Stimulated activated naive CD8-positive, alpha-beta T cell treated with anti-CD3 and anti-CD28 coated beads, Interleukin-15, Interleukin-2, amounts not matched to agents 100 U/mL and 50 U/mL, for 24 hours (primary cell): ENCODE data around the gene NOTO.
A peak's percentile ranks its signal among the peaks of the same experiment; 100 is the strongest.
"Not testable (repeated sequence)": the region's sequence is repeated elsewhere in the genome, so short reads cannot be mapped to it uniquely, and the experiment has no call there.

Source experiments
- ATAC-seq: fragments of 150-1000 bp; cut with Tn5 transposase; one replicate; pipeline ENCODE4 v1.10.0; 2021
- DNase-seq: peaks from one replicate; pipeline ENCODE4 v3.0.0; 2021

Gene NOTO, protein sequence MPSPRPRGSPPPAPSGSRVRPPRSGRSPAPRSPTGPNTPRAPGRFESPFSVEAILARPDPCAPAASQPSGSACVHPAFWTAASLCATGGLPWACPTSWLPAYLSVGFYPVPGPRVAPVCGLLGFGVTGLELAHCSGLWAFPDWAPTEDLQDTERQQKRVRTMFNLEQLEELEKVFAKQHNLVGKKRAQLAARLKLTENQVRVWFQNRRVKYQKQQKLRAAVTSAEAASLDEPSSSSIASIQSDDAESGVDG

DNA sequence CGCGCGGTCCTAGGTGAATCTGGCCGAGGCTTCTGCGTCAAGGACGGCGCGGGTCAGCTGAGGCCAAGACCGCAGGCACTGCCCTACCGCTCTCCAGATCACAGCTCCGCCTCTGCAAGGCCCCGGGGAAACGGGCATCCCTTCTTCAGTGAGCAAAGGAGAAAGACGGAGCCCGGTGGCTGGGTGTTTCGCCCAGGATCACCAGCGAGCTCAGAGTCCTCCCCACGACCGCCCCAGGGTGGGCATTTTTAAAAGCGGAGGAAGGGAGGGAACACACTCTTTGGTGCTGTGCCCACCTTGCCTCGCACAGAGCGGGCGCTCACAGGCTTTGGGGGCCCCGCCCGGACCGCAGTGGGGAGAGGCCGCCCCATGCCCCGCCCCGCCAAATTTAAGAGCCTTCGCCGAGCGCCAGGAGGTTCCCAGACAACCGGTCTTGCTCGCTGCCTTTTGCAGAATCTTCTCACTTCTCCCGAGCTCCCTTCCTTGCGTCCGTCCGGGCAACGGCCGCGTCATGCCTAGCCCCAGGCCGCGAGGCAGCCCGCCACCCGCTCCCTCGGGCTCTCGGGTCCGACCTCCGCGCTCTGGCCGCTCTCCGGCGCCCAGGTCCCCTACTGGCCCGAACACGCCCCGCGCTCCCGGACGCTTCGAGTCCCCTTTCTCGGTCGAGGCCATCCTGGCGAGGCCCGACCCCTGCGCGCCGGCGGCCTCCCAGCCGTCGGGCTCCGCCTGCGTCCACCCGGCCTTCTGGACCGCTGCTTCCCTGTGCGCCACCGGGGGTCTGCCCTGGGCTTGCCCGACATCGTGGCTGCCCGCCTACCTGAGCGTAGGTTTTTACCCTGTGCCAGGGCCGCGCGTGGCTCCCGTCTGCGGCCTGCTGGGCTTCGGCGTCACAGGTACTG, at the start of gene NOTO:
TSS of gene NOTO (plus strand) at position 419 of the 899 bp plus-strand sequence. CDS start at position 512, 93 bp downstream.
- peak; percentile 19 for DNase-seq
- peak; percentile 47 for ATAC-seq

DNA sequence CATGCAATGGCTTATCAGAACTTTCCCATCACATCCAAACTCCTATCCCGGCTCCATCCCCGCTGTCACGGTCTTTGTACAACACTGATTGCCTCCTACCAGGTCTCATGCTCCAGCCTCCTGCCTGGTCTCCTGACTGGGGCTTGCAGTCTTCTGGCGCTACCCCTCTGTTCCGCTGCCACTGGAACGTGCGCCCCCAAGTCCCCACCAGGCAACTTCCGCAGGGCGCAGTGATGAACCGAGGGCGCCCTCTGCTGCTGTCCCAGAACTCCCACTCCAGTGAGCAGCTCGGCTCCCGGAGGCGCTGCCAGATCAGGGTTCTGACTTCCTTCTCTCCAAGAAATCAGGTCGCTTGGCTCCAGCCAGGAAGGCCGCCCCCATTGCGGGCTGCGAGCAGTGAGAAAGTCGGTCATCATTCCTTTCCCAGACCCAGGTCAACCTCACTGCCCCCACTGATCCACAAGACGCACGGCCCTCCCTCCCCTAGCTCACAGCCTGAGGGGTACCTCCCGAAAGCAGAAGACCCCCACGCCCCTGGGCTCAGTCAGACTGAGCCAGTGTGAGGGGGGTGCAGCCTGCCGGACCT, 45.7 kb upstream of the NOTO start:
- peak; percentile 71 for ATAC-seq
- DNase-seq = peak; percentile 69

DNA sequence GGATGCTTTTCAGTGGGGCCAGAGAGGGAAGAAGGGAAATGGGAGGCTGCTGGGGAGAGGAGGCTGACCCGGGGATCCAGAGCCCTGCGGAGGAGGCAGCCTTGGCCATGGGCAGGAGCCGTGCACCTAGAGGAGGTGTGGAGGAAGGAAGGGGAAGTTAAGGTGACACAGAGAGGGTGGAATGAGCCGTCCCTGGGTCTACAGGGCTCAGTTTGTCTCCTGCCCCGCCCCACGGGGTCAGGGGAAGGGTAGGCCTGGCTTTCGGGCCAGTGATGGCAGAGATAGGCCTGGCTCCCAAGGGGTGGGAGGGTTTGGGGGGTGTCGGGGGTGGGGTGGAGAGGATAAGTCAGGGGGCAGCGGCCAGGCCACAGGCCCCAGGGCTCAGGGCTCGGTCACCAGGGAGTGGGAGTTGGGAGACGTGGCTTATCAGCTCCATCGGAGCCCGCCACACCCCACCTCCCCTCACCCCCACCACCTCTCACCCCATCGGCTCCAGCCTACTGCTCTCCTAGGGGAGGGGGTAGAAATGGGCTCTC, 39.5 kb upstream of the NOTO start:
- ATAC-seq (no peak), DNase-seq (no peak)

DNA sequence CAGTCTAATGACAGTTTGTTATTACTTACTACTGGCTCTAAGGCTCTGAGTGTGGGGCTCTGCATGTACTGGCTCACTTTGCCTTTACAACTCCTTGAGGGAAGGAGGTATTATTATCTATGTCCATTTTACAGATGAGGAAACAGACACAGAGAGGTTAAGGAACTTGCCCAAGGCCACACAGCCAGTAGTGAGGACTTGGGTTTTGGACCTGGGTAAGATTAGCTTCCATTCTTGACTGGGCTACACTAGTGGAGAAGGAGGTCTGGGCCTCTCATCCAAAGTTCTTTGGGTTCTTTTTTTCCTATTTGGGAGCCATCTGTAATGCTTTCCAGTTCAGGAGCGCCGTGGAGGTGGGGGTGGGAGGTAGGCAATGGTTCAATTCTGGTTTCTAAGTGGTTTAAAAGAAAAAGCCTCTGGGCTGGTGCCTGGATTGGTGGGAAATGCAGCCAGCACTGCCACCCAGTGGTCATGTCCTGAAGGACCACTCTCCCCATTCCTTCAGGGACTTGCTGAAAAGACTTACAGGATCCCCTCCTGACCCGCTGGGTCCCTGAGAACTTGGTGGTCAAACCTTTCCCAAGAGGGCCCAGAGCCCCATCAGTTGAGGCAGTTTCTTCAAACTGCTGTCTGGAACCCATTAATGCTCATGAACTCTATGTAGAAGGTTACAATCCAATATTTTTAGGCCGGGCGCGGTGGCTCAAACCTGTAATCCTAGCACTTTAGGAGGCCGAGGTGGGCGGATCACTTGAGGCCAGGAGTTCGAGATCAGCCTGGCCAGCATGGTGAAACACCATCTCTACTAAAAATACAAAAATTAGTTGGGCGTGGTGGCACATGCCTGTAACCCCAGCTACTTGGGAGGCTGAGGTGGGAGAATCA, 38.6 kb upstream of the NOTO start:
- peak; percentile 84 for ATAC-seq
- DNase-seq = peak; percentile 70

DNA sequence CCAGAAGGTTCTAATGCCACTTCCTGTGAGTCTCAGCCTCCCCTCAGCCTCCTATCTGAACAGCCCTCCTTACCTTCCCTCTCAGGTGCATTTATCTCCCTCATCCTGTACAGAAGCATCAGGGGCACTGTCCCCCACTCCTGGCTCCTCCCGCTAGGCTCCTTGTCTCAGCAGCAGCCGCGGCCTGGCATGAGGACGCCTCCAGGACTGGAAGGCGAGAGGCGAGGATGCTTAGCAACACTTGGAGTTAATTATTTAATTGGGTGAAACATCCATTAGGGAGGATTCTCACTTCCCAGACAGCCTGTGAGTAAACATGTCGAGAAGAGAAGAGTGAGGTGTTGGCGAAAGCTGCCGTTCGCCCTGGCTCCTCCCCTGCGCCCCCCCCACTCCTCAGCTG, 36.4 kb upstream of the NOTO start:
- not testable (repeated sequence) for DNase-seq, ATAC-seq

DNA sequence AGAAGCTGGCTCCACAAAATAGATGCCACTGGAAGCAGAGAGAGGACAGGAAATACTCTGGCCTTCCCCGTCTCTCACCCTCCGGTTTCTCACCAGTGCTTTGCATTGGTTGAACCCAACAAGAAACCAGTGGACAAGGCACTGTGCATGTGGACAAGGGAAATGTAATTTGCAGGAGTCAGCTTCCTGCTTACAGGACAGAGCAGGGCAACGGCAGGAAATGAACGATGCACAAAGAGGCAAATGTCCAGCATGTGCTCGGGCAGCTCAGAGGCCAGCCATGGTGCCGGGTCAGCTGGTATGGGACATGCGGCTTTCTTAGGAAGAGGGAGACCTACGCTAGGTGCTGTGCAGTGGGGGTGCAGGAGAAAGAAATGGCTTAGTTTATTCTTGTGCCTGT, 35.6 kb upstream of the NOTO start:
- not testable (repeated sequence) for ATAC-seq, DNase-seq

DNA sequence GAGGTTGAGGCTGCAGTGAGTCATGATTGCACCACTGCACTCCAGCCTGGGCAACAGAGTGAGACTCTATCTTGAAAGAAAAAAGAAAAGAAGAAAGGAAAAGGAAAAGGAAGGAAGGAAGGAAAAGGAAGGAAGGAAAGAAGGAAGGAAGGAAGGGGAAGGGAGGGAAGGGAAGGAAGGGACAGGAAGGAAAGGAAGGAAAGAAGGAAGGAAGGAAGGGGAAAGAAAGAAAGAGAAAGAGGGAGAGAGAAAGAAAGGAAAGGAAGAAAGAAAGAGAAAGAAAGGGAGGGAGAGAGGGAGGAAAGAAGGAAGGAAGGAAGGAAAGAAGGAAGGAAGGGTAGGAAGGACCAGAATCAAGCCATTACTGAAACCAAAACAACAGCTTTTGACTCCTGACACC, 34.0 kb upstream of the NOTO start:
- DNase-seq, ATAC-seq: not testable (repeated sequence)

DNA sequence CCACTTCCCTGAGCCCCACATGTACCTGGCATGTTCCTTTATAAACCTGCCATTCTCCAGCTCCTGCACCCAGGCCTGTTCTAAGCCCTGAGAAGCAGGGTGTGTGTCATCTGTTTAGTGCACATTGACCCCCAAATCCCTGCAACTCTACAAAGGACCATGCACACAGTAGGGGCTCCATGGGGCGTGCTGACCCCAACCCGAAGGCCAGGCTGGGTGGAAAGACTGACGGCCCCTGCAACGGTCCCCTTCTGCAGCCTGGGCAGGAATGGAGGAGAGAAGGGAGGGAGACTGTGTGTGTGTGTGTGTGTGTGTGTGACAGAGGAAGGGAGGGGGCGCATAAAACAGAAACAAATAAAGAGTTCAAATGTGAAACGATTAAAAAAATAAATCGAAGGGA, 32.0 kb upstream of the NOTO start:
- not testable (repeated sequence) for DNase-seq, ATAC-seq

DNA sequence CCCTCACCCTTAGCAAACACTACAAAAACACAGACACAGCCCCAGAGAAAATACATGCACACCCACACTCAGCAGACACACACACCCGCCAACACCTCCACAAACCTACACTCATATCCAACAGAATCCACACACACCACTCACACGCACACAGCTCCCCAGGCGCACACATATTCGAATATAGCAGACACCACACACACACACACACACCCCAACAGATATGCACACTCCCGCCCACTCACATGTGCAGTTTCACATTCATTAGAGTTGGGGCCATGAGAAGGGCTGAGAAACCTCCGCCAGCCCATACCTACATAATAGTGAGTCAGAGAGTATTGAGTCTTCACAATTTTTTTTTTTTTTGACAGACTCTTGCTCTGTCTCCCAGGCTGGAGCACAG, 29.4 kb upstream of the NOTO start:
- ATAC-seq = peak; percentile 44
- DNase-seq = peak; percentile 51

DNA sequence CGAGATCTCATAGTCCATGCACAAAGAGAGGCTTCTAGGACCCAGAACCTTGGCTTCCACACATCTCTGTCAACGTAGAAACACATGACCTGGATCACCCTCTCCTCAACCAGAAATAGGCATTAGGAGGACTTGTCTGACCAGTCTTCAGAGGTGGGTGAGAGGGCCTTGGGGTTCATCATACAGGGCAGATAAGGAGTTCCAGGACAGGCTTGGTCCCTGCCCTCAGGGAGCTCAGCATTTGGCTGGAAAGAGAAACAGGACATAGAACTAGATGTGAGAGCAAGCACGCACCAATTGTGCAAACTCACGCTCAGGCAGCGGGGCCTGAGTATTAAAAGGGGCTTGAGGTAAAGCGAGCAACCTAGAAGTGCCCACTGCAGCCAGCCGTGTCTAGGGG, 28.6 kb upstream of the NOTO start:
- ATAC-seq = no peak
- no peak for DNase-seq

DNA sequence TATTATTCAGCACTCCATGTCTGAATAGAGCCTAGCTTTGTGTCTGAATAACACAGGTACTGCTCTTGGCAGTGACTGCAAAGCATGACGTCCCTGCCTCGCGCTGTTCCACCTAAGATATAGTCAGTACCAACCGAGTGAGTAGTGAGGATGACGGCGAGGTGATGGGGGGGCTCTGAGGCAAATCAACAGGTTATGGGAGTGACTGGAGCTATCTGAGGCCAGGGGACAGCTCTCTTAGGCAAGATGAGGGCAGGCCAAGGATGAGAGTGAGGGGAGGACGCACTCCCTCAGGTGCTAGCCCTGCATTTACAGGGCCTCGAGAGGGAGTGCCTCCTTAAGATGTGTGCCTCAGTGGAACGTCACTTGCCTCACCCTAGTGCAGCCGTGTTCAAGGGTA, 28.1 kb upstream of the NOTO start:
- ATAC-seq = no peak
- no peak for DNase-seq

DNA sequence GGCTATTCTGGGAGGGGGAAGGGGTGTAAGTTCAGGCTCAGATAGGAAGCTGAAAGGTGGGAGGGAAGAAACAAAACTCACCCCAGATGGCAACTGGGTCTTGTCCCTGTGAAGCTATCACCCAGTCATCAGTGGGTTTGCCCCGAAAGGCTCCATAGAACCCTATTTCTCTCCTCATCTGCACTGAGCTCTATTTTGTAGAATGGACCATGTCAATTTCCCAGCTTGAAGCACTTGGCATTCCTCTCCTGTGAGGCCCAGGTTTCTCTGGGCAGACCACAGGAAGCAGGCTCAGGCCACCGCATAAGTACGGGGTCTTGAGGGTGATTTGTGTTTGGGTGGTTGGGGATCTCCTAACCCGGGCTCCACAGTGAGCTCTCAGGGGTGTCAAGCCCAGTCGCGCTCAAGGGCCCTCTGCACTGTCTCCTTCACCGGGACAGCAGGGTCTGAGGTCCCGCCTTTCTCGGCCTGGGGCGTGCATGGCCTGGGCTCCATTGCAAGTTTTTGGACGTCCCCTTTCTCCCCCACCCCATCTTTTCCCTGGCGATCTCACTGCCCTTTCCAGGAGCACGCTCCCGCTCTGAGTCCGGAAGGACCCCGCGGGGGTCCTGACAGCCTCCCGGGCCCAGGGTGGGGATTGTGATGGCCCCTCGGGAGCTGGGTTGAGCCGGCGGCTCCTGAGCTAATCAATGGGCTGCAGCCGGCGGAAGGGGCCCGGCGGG, 27.3 kb upstream of the NOTO start:
- DNase-seq (no peak), ATAC-seq (no peak)

DNA sequence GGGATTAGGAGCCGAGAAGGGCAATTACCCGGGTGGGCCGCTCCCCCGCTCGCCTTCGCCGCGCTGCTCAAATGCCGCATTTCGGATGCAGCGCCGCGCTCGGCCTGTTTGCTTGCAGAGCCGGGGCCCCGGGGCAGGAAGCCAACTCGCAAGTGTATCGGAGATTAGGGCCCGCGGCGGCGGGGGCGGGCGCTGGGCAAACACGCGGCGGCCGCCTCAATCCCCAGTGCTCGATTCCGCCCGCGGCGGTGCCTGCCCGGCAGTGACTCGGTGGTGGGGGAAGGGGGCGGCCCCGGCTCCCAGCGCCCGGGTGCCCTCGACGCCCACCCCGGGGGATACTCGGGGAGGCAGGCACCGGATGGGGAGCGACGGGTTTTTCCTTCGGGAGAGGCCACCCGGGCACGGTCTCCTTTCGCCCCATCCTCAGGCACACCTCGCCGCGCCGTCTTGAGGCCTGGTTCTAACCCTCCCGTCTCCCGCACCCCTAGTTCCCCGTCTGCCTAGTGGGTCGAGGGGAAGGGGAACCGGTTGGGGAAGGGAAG, 26.6 kb upstream of the NOTO start:
- DNase-seq (peak; percentile 80), ATAC-seq (peak; percentile 26)

DNA sequence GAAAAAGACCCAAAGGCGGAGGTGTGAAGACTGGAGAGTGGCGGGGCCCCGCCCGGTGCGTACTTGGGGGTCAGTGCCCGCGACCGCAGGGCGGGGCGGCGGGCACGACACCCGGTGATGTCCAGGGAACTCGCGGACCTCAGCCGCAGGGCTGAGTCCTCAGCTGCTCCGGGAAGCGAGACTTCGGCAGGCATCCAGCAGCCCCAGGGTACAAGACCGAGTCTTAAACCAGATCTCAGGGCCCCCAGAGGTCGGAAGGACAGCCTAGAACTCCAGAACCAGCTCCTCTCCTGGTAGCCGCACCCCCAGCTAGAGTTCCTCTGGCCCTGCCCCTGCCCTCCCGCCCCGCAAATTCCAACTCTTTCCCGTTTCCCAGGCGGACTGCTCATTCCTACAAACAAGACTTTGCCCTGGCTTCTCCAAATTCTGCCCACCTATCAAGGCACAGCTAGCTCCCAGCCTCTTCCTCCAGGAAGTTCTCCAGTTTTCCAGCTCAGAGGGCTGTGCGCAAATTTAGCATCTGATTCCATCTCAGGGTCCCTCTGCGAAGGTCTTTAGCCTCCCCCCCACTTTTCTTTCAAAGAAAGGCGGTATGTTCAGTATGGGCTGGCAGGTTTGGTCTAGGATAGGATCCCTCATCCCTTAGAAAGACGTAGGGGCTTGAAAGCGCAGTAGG, 26.0 kb upstream of the NOTO start:
- DNase-seq (peak; percentile 20), ATAC-seq (no peak)

DNA sequence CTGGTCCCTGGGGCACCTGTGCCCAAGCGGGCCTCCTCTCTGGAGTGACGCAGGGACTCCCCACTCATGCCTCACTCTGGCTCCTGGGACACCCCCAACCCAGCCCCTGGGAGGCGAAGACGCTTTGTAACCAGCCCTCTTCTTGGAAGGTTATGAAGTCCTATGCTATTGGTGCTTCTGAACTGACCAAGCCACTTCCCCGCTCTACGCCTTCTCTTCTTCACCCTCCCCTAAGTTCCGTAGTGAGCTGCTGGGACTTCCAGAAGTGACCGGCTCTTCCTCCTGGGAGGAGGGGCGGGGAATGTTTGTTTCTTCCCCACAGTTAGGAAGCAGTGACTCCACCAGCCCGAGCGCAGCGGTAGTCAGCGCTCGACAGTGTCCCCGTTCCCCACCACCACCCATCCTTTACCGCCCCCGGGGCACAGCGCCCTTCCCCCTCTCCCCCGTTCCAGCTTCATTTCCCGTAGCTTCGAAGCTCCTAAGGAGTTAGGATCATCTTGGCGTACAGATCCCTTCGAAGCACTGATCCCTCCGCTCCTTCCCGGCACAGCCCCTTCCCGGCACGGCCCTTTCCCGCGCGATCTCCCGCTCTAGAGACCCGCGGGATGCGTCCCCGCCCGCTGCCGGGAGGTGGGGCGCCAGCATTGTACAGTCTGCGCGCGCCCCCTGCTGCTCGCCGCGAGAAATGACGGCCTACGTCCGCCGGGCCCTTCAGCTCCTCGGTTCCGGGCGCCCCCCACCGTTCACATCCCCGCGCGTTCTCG, 25.3 kb upstream of the NOTO start:
- ATAC-seq (peak; percentile 83), DNase-seq (peak; percentile 94)

DNA sequence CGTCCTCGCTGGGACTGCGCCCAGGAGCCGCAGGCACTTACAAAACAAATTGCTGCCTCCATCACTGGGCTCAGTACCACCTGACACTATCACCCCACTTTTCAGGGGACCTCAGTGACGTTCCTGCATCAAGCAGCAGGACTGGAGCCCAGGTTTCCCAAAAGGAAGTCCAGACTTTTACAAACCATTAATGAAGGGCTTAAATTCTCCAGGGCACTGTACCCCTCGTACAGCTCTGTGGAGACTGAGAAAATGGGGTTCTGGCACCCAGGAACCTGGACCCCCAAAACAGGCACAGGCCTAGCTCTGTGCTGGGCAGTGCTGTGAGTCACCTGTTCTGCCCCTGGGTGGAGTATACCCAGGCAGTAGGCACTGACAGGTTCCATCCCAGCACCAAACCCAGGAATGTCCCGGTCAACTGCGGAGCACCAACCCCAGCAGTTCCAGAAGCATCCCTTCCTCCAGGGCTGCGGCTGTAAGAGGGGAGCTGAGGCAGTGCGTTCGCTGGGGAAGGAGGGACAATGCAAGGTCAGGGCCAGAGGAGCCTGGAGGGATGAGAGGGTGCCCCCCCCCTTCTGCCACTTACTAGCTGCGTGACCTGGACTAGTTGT, 24.6 kb upstream of the NOTO start:
- ATAC-seq = no peak
- no peak for DNase-seq

DNA sequence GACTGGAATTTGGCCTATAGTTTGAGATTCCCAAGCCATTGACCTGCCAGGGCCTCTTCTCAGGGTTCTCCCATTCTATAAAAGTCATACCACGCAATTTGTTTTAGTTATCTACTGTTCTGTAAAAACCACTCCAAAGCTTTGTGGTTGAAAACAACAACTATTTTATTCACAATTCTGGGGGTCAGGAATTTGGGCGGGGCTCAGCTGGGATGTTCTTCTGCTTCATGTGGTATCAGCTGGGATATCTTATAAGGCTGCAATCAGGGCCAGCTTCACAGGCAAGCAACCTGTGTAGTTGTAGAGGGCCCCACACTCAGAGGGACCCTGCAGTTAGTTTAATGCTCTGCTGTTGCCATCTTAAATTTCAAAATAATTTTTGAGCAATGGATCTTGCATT, 16.4 kb upstream of the NOTO start:
- ATAC-seq = no peak
- no peak for DNase-seq

DNA sequence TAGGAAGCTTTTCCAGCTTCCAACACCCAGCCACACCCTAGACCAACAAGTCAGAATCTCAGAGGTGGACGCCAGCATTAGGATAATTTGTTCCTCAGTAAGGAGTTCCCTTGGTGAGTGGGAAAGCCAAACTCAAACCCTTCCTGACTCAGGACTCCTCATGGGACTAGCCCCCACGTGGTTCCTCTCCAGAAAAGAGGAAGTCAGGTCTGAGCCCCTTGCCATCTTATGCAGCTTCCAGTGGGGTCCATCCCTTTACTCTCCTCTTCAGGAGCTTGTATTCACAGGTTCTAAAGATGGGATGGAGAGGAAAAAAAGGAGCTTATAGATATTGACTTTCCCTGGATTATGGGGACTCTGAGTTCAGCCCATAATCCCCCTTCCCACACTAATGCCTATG, 14.8 kb upstream of the NOTO start:
- ATAC-seq = no peak
- DNase-seq = no peak

DNA sequence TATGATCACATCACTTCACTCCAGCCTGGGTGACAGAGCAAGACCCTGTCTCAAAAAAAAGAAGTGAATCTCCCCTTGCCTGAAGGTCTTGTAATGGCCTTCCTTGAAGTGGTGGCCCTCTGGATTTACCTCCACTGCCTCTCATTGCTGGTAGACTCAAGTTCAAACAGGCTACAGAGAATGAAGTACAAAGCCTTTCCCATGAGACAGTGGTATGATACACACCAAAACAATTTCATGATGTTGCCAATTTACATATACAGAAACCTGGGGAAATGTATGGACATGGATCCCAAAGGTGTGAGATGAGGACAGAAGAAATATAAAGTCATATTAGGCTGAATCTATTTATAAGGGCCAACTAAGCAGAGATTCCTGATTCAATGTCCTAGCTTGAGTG, 4.8 kb upstream of the NOTO start:
- ATAC-seq (no peak), DNase-seq (no peak)
